ENCODE results near the gene GLTP. TPM values are rescaled to one million over a fixed set of nuclear protein-coding genes. Genes with fewer than 3 reads are reported as not detected.

Gene GLTP
- polyA plus RNA-seq, 6 donors from 2014 or later = 29.8 to 50.0 (median 40.6) TPM

DNA sequence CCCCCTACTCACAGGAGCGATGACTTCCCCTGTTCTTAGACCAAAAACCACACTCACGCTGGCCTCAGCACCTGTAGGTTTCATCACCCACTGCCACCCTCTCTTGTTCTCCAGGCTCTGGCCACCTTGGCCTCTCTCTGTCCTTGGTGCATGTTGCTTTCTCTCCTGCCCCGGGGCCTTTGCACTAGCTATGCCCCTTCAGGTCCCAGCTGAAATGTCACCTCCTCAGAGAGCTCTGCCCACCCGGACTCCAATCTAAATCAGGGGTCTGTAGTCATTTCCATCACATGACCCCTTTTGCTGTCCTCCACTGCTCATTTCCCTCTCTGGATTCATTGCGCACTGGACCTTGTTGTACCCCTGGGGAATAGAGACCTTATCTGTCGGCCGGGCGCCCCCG is 39.0 kb downstream of the GLTP start:
- Mint-ChIP-seq H3K36me3 (no peaks in the 10 kb centered on the region), H3K9me3 (no peaks in the 10 kb centered on the region), H3K27ac (peak overlapping the region in 1 of 6 donors; percentile 74), H3K27me3 (peaks cover 0 to 5% (median 5%) of the 10 kb centered on the region in 3 donors), H3K4me3 (no peak overlapping the region), H3K4me1 (peaks cover 0 to 9% (median 4%) of the 10 kb centered on the region in 3 donors)
- ATAC-seq (ENCODE audit: low read depth in 2 of 2) = no peak
- DNase-seq = no peak

DNA sequence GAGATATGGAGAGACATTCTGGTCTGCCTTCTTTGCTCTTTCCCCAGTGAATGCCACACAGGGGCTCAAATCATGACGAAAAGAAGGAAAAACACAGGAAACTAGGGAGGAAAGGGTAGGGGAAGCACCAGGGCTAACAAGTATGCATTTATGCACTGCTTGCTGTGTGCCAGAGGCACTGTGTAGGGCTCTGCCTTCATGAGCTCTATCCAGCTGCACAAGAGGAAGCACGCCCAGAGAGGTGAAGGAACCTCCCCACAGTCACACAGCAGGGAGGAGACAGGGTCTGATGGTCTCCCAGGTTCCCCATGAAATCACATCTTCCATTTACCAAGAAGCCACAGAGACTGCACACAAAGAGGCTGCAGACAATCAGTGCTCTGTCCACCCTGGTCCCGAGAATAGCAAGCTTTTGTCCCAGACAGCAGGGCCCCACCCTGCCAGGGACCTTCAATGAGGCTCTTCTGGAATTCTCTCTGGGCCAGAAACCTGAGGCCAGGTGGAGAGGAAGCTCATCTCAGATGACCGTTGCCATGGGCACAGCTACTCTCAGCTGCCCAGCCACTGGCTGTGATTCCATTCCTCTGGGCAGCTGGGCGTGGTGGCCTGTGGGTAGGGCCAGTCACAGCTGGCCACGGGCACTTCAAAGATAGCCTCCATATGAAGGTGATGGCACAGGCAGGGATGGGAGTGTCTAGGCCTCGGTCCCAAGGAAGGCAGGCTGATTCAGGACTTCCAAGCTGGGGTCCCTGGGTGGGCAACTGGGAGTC is 39.9 kb downstream of the GLTP start:
- H3K27ac Mint-ChIP-seq = no peak overlapping the region
- H3K9me3 Mint-ChIP-seq = no peaks in the 10 kb centered on the region
- DNase-seq (no peak), ATAC-seq (ENCODE audit: low read depth in 2 of 2) (no peak)
- peaks cover 0 to 9% (median 7%) of the 10 kb centered on the region in 3 donors for H3K27me3 Mint-ChIP-seq
- peaks cover 0 to 9% (median 2%) of the 10 kb centered on the region in 3 donors for H3K4me1 Mint-ChIP-seq
- H3K36me3 Mint-ChIP-seq = no peaks in the 10 kb centered on the region
- no peak overlapping the region for H3K4me3 Mint-ChIP-seq

DNA sequence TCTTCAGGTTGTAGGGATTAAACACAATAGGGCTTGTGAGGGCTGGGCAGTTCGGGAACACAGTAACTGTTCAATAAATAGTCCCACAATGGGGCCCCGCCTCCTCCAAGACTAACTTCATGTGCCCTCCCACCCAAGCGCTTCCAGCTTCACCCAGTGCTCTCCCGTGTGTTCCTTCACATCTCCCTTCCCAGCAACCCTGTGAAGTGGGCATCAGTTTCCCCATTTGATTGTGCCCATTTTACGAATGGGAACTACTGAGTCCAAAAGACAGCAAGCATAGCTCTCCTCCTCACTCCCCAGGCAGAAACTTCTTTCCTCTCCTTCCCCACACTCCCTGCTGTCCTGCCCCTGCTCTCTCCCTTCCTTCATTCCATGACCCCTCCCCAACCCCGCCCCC is 40.9 kb downstream of the GLTP start:
- no peak for ATAC-seq (ENCODE audit: low read depth in 2 of 2)
- Mint-ChIP-seq H3K27me3 (peaks cover 3 to 20% (median 18%) of the 10 kb centered on the region in 3 donors), H3K4me3 (no peak overlapping the region), H3K27ac (no peak overlapping the region), H3K4me1 (peaks cover 0 to 1% (median 0%) of the 10 kb centered on the region in 3 donors), H3K9me3 (no peaks in the 10 kb centered on the region), H3K36me3 (no peaks in the 10 kb centered on the region)
- DNase-seq = no peak

DNA sequence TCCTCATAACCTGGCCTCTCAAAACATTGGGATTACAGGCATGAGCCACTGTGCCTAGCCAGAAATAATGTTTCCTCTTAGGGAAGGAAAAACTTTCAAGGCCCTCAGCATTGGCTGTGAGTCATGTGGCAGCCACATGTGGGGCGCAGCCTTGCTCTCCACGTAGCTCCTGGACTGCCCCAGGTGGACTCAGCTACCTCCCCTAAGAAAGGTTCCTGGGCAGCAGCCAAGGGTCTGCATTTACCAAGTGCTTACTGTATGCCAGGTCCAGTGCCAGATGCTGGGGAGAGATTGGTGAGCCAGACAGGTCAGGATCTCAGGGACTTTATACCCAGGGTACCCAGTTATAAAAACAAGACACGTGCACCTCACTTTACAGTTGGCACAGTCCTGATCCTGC is 43.4 kb downstream of the GLTP start:
- Mint-ChIP-seq H3K36me3 (no peaks in the 10 kb centered on the region), H3K4me1 (peaks cover 0 to 4% (median 3%) of the 10 kb centered on the region in 3 donors), H3K4me3 (no peak overlapping the region), H3K27me3 (peaks cover 12 to 43% (median 32%) of the 10 kb centered on the region in 3 donors), H3K27ac (no peak overlapping the region), H3K9me3 (peaks cover 0 to under 1% (median 0%) of the 10 kb centered on the region in 7 donors)
- ATAC-seq (ENCODE audit: low read depth in 2 of 2) = no peak
- no peak for DNase-seq

- H3K36me3 Mint-ChIP-seq = no peaks in the 10 kb centered on the region
- H3K27ac Mint-ChIP-seq = no peak overlapping the region
- no peak for DNase-seq
- H3K9me3 Mint-ChIP-seq = peaks cover 0 to 2% (median 0%) of the 10 kb centered on the region in 7 donors
- no peak overlapping the region for H3K4me3 Mint-ChIP-seq
- H3K27me3 Mint-ChIP-seq = peaks cover 23 to 54% (median 43%) of the 10 kb centered on the region in 3 donors
- ATAC-seq (ENCODE audit: low read depth in 2 of 2) = no peak
- H3K4me1 Mint-ChIP-seq = peaks cover 0 to 4% (median 3%) of the 10 kb centered on the region in 3 donors
These were observed 44.5 kb downstream of the GLTP start for GRCh38 chr12:109835827-109836226.

DNA sequence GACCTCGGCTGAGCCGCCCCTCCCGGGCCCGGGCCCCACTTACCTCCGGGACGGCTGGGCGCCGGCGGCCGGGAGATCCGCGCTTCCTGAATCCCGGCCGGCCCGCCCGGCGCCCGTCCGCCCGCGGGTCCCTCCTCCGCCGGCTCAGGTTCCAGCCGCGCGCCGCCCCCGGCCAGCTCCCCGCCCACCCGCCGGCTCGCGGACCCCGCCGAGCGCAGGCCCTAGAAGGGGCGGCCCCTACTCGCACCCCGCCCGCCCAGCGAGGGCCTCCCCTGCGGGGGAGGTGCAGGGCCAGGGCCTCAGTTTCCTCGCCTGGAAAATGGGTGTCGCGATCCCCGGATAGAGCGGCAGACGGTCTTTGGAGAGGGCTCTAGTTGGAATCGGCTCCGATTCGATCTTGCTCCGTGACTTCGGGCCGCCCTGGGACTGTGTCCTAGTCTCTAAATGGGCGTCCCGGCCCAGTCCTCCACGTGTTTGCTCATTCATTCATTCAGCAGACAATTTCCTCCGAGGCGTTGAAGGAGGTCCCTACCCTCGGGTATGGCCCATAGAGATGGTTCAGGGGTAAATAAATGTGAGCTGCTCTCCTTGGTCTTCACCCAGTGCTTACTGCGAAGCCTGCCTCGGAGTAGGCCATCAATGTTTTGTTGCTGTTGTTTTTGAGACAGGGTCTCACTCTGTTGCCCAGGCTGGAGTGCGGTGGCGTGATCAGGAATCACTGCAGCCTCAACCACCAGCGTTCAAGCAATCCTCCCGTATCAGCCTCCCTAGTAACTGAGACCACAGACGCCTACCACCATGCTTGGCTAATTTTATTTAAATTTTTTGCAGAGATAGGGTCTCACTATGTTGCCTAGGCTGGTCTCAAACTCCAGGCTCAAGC is 46.8 kb downstream of the GLTP start, which contains the start of gene TRPV4:
TRPV4 (minus strand) TSS at position 92 of the 883 bp plus-strand sequence. CDS start 18,602 bp downstream, outside the sequence.
- ATAC-seq (ENCODE audit: low read depth in 2 of 2) (no peak), DNase-seq (no peak)
- H3K27me3 Mint-ChIP-seq = peaks cover 34 to 56% (median 42%) of the 10 kb centered on the region in 3 donors
- H3K27ac Mint-ChIP-seq = peak within 1 kb of the TSS in 2 of 6 donors; percentile 28 to 41
- no peaks in the 10 kb centered on the region for H3K36me3 Mint-ChIP-seq
- peak within 1 kb of the TSS in 3 of 8 donors; percentile 35 to 55 (median 46) for H3K4me3 Mint-ChIP-seq
- peaks cover 0 to 2% (median 0%) of the 10 kb centered on the region in 7 donors for H3K9me3 Mint-ChIP-seq
- H3K4me1 Mint-ChIP-seq = peaks cover 0 to 4% (median 3%) of the 10 kb centered on the region in 3 donors

DNA sequence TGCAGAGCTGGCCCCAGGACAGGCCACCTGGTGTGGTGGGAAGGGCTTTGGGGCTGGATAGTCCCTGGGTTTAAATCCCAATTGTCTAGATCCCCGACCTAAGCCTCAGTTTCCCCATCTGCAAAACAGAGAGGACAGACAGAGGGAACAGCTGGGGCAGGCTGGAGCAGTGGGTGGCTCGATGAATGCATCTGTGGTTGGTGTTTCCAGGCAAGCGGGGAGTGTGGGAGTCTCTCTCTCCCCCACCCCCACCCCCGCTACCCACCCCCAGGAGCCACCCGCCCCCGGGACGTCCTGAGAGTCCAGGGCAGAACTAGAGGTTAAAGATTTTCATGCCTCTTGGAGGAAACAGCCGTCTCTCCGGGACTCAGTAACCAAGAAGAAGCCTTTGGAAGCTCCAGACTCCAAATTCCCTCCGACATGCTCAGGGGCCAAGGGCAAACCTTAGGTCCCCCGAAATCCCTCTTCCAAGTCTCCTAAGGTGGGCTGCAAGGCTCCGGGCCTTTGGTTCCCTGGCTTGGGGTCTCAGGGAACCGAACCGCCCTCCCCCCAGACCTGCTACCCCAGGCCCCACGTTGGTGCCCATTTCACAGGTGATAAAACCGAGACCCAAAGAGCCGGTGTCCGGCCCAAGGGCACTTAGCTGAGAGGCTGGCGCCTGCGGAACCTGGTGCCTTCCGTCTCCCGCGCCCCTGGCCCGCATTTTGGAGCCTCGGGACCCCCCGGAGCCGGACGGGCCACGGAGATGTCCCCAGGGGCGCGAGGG is 47.6 kb downstream of the GLTP start:
- no peak overlapping the region for H3K27ac Mint-ChIP-seq
- no peak overlapping the region for H3K4me3 Mint-ChIP-seq
- ATAC-seq (ENCODE audit: low read depth in 2 of 2) = no peak
- H3K4me1 Mint-ChIP-seq = peaks cover 0 to 4% (median 3%) of the 10 kb centered on the region in 3 donors
- no peaks in the 10 kb centered on the region for H3K36me3 Mint-ChIP-seq
- H3K27me3 Mint-ChIP-seq = peaks cover 35 to 51% (median 50%) of the 10 kb centered on the region in 3 donors
- DNase-seq = no peak
- H3K9me3 Mint-ChIP-seq = peaks cover 0 to 2% (median 0%) of the 10 kb centered on the region in 7 donors

GRCh38 chr12:109831929-109832328 is 48.4 kb downstream of the GLTP start:
- no peaks in the 10 kb centered on the region for H3K36me3 Mint-ChIP-seq

GRCh38 chr12:109831365-109831764 is 49.0 kb downstream of the GLTP start:
- peaks cover 39 to 61% (median 56%) of the 10 kb centered on the region in 3 donors for H3K27me3 Mint-ChIP-seq
- no peaks in the 10 kb centered on the region for H3K36me3 Mint-ChIP-seq
- H3K4me3 Mint-ChIP-seq = no peak overlapping the region
- peaks cover 0 to 2% (median 0%) of the 10 kb centered on the region in 7 donors for H3K9me3 Mint-ChIP-seq
- H3K4me1 Mint-ChIP-seq = peaks cover 0 to 4% (median 3%) of the 10 kb centered on the region in 3 donors
- no peak for DNase-seq
- no peak overlapping the region for H3K27ac Mint-ChIP-seq
- ATAC-seq (ENCODE audit: low read depth in 2 of 2) = no peak

More at GRCh38 chr12:109831929-109832328, 48.4 kb downstream of the GLTP start:
- H3K9me3 Mint-ChIP-seq = peaks cover 0 to 2% (median 0%) of the 10 kb centered on the region in 7 donors
- DNase-seq (no peak), ATAC-seq (ENCODE audit: low read depth in 2 of 2) (no peak)
- peaks cover 0 to 4% (median 3%) of the 10 kb centered on the region in 3 donors for H3K4me1 Mint-ChIP-seq
- H3K27ac Mint-ChIP-seq = no peak overlapping the region
- no peak overlapping the region for H3K4me3 Mint-ChIP-seq
- peaks cover 39 to 57% (median 56%) of the 10 kb centered on the region in 3 donors for H3K27me3 Mint-ChIP-seq

DNA sequence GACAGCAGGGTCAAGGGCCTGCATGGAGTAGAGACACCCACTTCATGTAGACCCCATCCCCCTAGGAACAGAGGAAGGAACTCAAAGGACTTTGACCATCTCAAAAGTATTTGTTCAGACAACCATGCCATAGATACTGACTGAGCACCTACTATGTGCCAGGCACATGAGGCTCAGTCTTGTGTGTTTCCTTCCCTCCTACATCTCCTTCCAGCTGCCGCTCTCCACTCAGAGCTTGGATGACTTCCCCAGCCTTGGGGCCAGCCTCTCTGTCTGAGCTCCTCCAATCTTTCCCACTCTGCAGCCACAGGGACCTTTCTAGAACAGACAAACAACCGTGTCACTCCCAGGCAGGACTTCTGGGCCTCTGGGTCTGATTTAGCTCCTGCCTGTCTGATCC is 49.6 kb downstream of the GLTP start:
- Mint-ChIP-seq H3K9me3 (peaks cover 0 to 2% (median 0%) of the 10 kb centered on the region in 7 donors), H3K27me3 (peaks cover 39 to 66% (median 56%) of the 10 kb centered on the region in 3 donors), H3K4me1 (peaks cover 0 to 4% (median 3%) of the 10 kb centered on the region in 3 donors), H3K27ac (peak overlapping the region in 1 of 6 donors; percentile 45), H3K4me3 (no peak overlapping the region), H3K36me3 (no peaks in the 10 kb centered on the region)
- ATAC-seq (ENCODE audit: low read depth in 2 of 2) (no peak), DNase-seq (no peak)

DNA sequence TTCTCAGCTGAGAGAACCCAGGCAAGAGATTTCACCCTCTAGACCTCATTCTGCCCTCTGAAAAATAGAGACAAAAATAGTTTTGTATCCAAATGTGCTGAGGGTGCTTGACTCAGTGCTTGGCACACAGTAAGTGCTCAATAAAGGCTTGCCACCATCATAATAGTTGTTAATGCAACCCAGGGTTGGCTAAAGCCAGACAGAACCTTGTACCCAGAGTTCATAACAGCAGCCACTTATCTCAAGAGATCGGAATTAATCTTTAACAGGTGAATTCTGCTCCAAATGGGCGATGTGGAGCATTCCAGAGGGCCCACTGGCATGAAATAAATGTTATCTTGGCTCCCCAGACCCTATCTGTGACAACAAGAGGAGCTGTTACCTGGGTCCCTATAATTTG is 50.1 kb downstream of the GLTP start:
- DNase-seq (no peak), ATAC-seq (ENCODE audit: low read depth in 2 of 2) (no peak)
- Mint-ChIP-seq H3K4me1 (peaks cover 0 to 4% (median 3%) of the 10 kb centered on the region in 3 donors), H3K27me3 (peaks cover 39 to 65% (median 52%) of the 10 kb centered on the region in 3 donors), H3K4me3 (no peak overlapping the region), H3K9me3 (peaks cover 0 to 2% (median 0%) of the 10 kb centered on the region in 7 donors), H3K27ac (no peak overlapping the region), H3K36me3 (no peaks in the 10 kb centered on the region)

DNA sequence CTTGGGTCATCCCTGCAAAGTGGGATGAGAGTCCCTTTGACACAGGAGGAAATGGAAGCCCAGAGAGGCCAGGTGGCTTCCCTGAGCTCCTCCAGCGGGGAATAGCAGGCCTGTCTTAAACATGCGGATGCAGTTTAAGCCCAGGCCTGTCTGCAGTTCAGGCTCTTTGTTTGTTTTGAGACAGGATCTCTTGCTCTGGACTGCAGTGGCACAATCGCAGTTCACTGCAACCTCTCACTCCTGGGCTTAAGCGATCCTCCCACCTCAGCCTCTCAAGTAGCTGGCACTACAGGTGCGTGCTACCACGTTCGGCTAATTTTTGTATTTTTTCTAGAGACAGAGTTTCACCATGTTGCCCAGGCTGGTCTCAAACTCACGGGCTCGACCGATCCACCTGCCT is 50.7 kb downstream of the GLTP start:
- Mint-ChIP-seq H3K36me3 (no peaks in the 10 kb centered on the region), H3K4me3 (no peak overlapping the region), H3K9me3 (peaks cover 0 to 2% (median 0%) of the 10 kb centered on the region in 7 donors), H3K27ac (no peak overlapping the region), H3K27me3 (peaks cover 36 to 59% (median 46%) of the 10 kb centered on the region in 3 donors), H3K4me1 (peaks cover 0 to 4% (median 3%) of the 10 kb centered on the region in 3 donors)
- ATAC-seq (ENCODE audit: low read depth in 2 of 2) (no peak), DNase-seq (no peak)

Measured in naive B cell (primary cell).